SK-N-SH treated with all-trans-retinoic acid at 6 μM for 48 hours (cell line): ENCODE measurements around the gene SYT12.

Experiments
- ISL1 ChIP-seq: fragments of 250-450 bp; sonication (Bioruptor Pico); IDR thresholded peaks from 2 replicates; pipeline ENCODE4 v2.1.2; 2022; ENCODE audit warnings: mild to moderate bottlenecking, moderate library complexity
- OSR1 ChIP-seq: fragments of 250-450 bp; sonication (Bioruptor Pico); IDR thresholded peaks from 2 replicates; pipeline ENCODE4 v1.8.0; 2022; ENCODE audit warnings: moderate library complexity, mild to moderate bottlenecking, inconsistent platforms
- RARB ChIP-seq: fragments of 250-450 bp; sonication (Bioruptor Pico); IDR thresholded peaks from 2 replicates; pipeline ENCODE4 v1.8.0; 2021; ENCODE audit warnings: mild to moderate bottlenecking, moderate library complexity
- ZC3H10 ChIP-seq: fragments of 250-450 bp; sonication (Bioruptor Pico); IDR thresholded peaks from 2 replicates; pipeline ENCODE4 v1.5.1; 2021; ENCODE audit warnings: mild to moderate bottlenecking, moderate library complexity
- ZNF8 ChIP-seq: fragments of 450-650 bp; formaldehyde crosslinking; IDR thresholded peaks from 2 replicates; pipeline ENCODE4 v1.5.0; 2020; ENCODE audit warnings: mild to moderate bottlenecking, moderate library complexity
- TF ChIP-seq, protein P1 (sequence below): fragments of 250-450 bp; sonication (Bioruptor Pico); IDR thresholded peaks from 2 replicates; pipeline ENCODE4 v1.8.0; 2020; ENCODE audit warnings: mild to moderate bottlenecking, moderate library complexity, borderline replicate concordance
- TF ChIP-seq, protein P2 (sequence below): fragments of 250-450 bp; sonication (Bioruptor Pico); IDR thresholded peaks from 2 replicates; pipeline ENCODE4 v1.8.0; 2021; ENCODE audit warnings: low read depth, mild to moderate bottlenecking, moderate library complexity, borderline replicate concordance
- TF ChIP-seq, protein P3 (sequence below): fragments of 250-450 bp; sonication (Bioruptor Pico); IDR thresholded peaks from 2 replicates; pipeline ENCODE4 v1.5.1; 2020; ENCODE audit warnings: low read depth, mild to moderate bottlenecking, moderate library complexity

DNA sequence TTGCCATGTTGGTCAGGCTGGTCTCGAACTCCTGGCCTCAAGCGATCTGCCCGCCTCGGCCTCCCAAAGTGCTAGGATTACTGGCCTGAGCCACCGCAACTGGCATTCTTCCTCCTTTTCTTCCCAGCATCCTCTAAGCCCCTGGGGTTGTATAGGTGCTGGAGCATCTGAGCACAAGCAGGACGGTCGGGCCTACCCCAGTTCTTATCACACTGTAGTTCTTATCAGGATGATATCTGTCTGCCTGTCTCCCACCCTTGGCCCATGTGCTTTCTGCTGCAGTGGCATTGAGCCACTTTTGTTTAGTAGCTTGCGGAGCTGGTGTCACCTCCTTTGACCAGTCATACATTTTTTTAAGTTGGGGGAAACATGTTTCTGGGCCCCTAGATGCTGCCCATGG lies 35.6 kb downstream of the SYT12 start:
- TF ChIP-seq, protein P1, sequence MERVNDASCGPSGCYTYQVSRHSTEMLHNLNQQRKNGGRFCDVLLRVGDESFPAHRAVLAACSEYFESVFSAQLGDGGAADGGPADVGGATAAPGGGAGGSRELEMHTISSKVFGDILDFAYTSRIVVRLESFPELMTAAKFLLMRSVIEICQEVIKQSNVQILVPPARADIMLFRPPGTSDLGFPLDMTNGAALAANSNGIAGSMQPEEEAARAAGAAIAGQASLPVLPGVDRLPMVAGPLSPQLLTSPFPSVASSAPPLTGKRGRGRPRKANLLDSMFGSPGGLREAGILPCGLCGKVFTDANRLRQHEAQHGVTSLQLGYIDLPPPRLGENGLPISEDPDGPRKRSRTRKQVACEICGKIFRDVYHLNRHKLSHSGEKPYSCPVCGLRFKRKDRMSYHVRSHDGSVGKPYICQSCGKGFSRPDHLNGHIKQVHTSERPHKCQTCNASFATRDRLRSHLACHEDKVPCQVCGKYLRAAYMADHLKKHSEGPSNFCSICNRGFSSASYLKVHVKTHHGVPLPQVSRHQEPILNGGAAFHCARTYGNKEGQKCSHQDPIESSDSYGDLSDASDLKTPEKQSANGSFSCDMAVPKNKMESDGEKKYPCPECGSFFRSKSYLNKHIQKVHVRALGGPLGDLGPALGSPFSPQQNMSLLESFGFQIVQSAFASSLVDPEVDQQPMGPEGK (CRISPR knock-in tag) = no peak
- no peak for TF ChIP-seq ZNF8 (CRISPR knock-in tag)
- TF ChIP-seq ISL1 = no peak
- TF ChIP-seq, protein P2, sequence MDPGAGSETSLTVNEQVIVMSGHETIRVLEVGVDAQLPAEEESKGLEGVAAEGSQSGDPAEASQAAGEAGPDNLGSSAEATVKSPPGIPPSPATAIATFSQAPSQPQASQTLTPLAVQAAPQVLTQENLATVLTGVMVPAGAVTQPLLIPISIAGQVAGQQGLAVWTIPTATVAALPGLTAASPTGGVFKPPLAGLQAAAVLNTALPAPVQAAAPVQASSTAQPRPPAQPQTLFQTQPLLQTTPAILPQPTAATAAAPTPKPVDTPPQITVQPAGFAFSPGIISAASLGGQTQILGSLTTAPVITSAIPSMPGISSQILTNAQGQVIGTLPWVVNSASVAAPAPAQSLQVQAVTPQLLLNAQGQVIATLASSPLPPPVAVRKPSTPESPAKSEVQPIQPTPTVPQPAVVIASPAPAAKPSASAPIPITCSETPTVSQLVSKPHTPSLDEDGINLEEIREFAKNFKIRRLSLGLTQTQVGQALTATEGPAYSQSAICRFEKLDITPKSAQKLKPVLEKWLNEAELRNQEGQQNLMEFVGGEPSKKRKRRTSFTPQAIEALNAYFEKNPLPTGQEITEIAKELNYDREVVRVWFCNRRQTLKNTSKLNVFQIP = no peak
- no peak for TF ChIP-seq OSR1 (CRISPR knock-in tag)
- TF ChIP-seq, protein P3, sequence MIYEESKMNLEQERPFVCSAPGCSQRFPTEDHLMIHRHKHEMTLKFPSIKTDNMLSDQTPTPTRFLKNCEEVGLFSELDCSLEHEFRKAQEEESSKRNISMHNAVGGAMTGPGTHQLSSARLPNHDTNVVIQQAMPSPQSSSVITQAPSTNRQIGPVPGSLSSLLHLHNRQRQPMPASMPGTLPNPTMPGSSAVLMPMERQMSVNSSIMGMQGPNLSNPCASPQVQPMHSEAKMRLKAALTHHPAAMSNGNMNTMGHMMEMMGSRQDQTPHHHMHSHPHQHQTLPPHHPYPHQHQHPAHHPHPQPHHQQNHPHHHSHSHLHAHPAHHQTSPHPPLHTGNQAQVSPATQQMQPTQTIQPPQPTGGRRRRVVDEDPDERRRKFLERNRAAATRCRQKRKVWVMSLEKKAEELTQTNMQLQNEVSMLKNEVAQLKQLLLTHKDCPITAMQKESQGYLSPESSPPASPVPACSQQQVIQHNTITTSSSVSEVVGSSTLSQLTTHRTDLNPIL (CRISPR knock-in tag) = no peak
- no peak for TF ChIP-seq ZC3H10 (CRISPR knock-in tag)
- no peak for TF ChIP-seq RARB (CRISPR knock-in tag)
